ENCODE data around the gene GCAT. TPM values are rescaled to one million over a fixed set of nuclear protein-coding genes. Genes with fewer than 3 reads are reported as not detected.

Gene GCAT
- total and polyA plus RNA-seq, 9 of the 15 experiments (the other 6 are each of a cell fraction or from before 2014, with no cell fraction given), result 1.9 to 69.9 (median 26.4) TPM

DNA sequence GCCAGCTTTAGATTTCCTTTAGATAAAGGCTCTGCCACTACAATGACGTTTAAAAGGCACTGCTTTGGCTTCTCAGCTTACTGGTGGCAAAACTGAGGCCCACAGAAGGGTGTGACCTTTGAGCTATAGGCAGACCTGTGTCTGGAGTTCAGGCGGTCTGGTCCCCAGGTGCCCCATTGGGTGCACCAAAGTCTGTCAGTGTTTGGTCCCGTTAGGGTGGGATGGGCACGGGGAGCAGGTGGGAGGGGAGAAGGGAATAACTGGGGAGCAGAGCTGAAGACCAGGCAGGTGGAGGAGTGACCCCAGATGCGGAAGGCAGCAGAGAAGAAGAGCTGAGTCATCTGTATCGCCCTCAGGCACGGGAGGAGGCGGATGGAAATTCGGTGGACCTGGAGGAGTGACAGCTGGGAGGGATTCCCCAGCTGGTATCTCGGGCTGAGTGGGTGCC is 45.3 kb upstream of the GCAT start (continued):
- TF ChIP-seq, protein P1, sequence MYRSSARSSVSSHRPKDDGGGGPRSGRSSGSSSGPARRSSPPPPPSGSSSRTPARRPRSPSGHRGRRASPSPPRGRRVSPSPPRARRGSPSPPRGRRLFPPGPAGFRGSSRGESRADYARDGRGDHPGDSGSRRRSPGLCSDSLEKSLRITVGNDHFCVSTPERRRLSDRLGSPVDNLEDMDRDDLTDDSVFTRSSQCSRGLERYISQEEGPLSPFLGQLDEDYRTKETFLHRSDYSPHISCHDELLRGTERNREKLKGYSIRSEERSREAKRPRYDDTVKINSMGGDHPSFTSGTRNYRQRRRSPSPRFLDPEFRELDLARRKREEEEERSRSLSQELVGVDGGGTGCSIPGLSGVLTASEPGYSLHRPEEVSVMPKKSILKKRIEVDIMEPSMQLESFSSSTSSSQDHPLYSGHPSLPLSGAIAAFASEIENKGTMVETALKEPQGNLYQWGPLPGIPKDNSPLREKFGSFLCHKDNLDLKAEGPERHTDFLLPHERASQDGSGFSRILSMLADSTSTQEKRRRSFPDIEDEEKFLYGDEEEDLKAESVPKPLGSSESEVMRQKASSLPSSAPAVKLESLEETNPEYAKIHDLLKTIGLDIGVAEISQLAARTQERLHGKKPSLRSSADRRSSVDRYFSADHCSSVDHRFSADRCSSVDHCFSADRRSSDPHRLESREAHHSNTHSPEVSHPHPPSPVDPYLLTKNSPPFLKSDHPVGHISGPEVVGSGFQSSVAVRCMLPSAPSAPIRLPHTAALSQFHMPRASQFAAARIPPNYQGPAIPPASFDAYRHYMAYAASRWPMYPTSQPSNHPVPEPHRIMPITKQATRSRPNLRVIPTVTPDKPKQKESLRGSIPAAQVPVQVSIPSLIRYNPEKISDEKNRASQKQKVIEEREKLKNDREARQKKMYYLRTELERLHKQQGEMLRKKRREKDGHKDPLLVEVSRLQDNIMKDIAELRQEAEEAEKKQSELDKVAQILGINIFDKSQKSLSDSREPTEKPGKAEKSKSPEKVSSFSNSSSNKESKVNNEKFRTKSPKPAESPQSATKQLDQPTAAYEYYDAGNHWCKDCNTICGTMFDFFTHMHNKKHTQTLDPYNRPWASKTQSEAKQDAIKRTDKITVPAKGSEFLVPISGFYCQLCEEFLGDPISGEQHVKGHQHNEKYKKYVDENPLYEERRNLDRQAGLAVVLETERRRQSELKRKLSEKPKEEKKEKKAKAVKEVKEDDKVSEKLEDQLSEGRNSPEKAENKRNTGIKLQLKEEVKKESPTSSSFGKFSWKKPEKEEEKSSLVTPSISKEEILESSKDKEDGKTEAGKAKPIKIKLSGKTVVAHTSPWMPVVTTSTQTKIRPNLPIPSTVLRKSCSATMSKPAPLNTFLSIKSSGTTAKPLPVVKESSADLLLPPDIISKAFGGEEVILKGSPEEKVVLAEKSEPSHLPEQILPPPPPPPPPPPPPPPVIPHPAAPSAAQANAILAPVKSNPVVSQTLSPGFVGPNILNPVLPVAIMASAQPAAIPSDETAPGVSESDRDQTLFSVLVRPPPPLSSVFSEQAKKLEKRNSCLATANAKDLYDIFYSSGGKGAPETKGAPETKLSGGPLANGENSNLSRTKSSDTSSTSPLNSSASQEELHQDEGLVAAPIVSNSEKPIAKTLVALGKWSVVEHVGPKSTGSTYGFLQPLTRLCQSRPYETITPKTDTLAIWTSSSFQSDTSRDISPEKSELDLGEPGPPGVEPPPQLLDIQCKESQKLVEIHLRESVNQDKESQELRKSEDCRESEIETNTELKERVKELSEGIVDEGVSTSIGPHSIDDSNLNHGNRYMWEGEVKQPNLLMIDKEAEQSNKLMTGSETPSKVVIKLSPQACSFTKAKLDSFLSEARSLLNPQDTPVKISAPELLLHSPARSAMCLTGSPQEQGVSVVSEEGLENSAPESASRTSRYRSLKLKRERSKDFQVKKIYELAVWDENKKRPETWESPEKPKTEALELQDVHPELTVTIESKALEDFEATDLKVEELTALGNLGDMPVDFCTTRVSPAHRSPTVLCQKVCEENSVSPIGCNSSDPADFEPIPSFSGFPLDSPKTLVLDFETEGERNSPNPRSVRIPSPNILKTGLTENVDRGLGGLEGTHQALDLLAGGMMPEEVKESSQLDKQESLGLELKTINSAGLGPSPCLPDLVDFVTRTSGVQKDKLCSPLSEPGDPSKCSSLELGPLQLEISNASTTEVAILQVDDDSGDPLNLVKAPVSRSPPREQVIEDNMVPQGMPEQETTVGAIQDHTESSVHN (IDR thresholded peaks at IDR 0.05; ENCODE audit: borderline replicate concordance in 1 of 2, low read depth in 1 of 2), result peak in 1 of 2 experiments; percentile 40; a peak in 1 of 4 replicates
- TF ChIP-seq DNMT1 (IDR thresholded peaks at IDR 0.05) (no peak), HDAC1 (IDR thresholded peaks at IDR 0.05) (peak in 1 of 2 experiments; percentile 74; a peak in 2 of 4 replicates), CTBP1 (IDR thresholded peaks at IDR 0.05; ENCODE audit: borderline replicate concordance) (peak; percentile 50; the same call in 1 of the 2 replicates), SMAD2 (IDR thresholded peaks at IDR 0.05; ENCODE audit: low read depth, low read length) (no peak), HNRNPL (IDR thresholded peaks at IDR 0.05; ENCODE audit: low read depth, low read length) (no peak), ATF1 (CRISPR knock-in tag; IDR thresholded peaks at IDR 0.05) (no peak), ATF1 (tag; IDR thresholded peaks at IDR 0.05) (peak; percentile 22; the same call in 1 of the 2 replicates), MEF2A (IDR thresholded peaks at IDR 0.05; ENCODE audit: control insufficient read depth, low read depth, low read length) (no peak), STAT5B (CRISPR knock-in tag; IDR thresholded peaks at IDR 0.05) (no peak), U2AF2 (optimal IDR thresholded peaks at IDR 0.05; ENCODE audit: low read depth, low read length) (no peak), HDAC2 (IDR thresholded peaks at IDR 0.05) (peak; percentile 58; the same call in 1 of the 2 replicates), ZC3H4 (CRISPR knock-in tag; IDR thresholded peaks at IDR 0.05; ENCODE audit: borderline replicate concordance) (no peak), ELF1 (tag; IDR thresholded peaks at IDR 0.05) (0 out of 2 replicates have a peak, but pooled peaks have one; percentile 43), KLF1 (tag; IDR thresholded peaks at IDR 0.05) (no peak), NR2C2 (CRISPR knock-in tag; IDR thresholded peaks at IDR 0.05) (no peak), NR2C2 (tag; IDR thresholded peaks at IDR 0.05) (peak; percentile 77), MCM7 (IDR thresholded peaks at IDR 0.05) (no peak), SUPT5H (IDR thresholded peaks at IDR 0.05) (no peak)
- TF ChIP-seq, protein P2, sequence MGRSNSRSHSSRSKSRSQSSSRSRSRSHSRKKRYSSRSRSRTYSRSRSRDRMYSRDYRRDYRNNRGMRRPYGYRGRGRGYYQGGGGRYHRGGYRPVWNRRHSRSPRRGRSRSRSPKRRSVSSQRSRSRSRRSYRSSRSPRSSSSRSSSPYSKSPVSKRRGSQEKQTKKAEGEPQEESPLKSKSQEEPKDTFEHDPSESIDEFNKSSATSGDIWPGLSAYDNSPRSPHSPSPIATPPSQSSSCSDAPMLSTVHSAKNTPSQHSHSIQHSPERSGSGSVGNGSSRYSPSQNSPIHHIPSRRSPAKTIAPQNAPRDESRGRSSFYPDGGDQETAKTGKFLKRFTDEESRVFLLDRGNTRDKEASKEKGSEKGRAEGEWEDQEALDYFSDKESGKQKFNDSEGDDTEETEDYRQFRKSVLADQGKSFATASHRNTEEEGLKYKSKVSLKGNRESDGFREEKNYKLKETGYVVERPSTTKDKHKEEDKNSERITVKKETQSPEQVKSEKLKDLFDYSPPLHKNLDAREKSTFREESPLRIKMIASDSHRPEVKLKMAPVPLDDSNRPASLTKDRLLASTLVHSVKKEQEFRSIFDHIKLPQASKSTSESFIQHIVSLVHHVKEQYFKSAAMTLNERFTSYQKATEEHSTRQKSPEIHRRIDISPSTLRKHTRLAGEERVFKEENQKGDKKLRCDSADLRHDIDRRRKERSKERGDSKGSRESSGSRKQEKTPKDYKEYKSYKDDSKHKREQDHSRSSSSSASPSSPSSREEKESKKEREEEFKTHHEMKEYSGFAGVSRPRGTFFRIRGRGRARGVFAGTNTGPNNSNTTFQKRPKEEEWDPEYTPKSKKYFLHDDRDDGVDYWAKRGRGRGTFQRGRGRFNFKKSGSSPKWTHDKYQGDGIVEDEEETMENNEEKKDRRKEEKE (IDR thresholded peaks at IDR 0.05; ENCODE audit: borderline replicate concordance in 1 of 2, control insufficient read depth in 1 of 2, low read depth in 2 of 2, low read length in 1 of 2), result no peak
